GM21717 (cell line): ENCODE measurements around the gene OBSCN.

Experiments used
- ATAC-seq: cut with Tn5 transposase; IDR thresholded peaks from one replicate; pipeline ENCODE4 v1.9.1; 2021; ENCODE audit warnings: mild to moderate bottlenecking, moderate library complexity; ENCODE audit not compliant: unreplicated experiment

Gene OBSCN

GRCh38 chr1:228304225-228304624, 96.4 kb downstream of the OBSCN start:
- no peak for ATAC-seq

GRCh38 chr1:228304766-228305395, 97.0 kb downstream of the OBSCN start:
- ATAC-seq: no peak

GRCh38 chr1:228305721-228306152, 97.9 kb downstream of the OBSCN start:
- no peak for ATAC-seq

GRCh38 chr1:228306275-228307217, 98.7 kb downstream of the OBSCN start:
- ATAC-seq: no peak

- no peak for ATAC-seq
These were observed 99.6 kb downstream of the OBSCN start for GRCh38 chr1:228307218-228308023.

- no peak for ATAC-seq
These were observed 100.3 kb downstream of the OBSCN start for GRCh38 chr1:228308085-228308601.

- ATAC-seq: no peak
These were observed 100.9 kb downstream of the OBSCN start for GRCh38 chr1:228308628-228309325.

GRCh38 chr1:228309326-228310067, 101.7 kb downstream of the OBSCN start:
- no peak for ATAC-seq

GRCh38 chr1:228310162-228310792, 102.4 kb downstream of the OBSCN start:
- ATAC-seq: no peak

- ATAC-seq: no peak
These were observed 103.2 kb downstream of the OBSCN start for GRCh38 chr1:228311091-228311490.

GRCh38 chr1:228312136-228312764, 104.4 kb downstream of the OBSCN start:
- no peak for ATAC-seq

GRCh38 chr1:228313536-228314277, 105.9 kb downstream of the OBSCN start:
- no peak for ATAC-seq

GRCh38 chr1:228314315-228314657, 106.4 kb downstream of the OBSCN start:
- no peak for ATAC-seq

GRCh38 chr1:228314658-228315483, 107.0 kb downstream of the OBSCN start:
- ATAC-seq: no peak

GRCh38 chr1:228315484-228315944, 107.7 kb downstream of the OBSCN start:
- no peak for ATAC-seq

GRCh38 chr1:228315945-228316588, 108.2 kb downstream of the OBSCN start:
- ATAC-seq: no peak
